PC-3 (cell line): ENCODE data around the gene VPS26C.

Experiments
- EZH2phosphoT487 ChIP-seq: fragments of 300-600 bp; sonication (generic); IDR thresholded peaks from 2 replicates; pipeline ENCODE4 v1.6.1; 2018; ENCODE audit warnings: mild to moderate bottlenecking, antibody characterized with exemption, low read length, borderline replicate concordance
- TF ChIP-seq, protein P1 (sequence below): fragments of 300-600 bp; sonication (generic); conservative IDR thresholded peaks from 2 replicates; pipeline ENCODE4 v1.5.1; 2017; ENCODE audit warnings: antibody characterized with exemption, low read depth, mild to moderate bottlenecking, low read length

DNA sequence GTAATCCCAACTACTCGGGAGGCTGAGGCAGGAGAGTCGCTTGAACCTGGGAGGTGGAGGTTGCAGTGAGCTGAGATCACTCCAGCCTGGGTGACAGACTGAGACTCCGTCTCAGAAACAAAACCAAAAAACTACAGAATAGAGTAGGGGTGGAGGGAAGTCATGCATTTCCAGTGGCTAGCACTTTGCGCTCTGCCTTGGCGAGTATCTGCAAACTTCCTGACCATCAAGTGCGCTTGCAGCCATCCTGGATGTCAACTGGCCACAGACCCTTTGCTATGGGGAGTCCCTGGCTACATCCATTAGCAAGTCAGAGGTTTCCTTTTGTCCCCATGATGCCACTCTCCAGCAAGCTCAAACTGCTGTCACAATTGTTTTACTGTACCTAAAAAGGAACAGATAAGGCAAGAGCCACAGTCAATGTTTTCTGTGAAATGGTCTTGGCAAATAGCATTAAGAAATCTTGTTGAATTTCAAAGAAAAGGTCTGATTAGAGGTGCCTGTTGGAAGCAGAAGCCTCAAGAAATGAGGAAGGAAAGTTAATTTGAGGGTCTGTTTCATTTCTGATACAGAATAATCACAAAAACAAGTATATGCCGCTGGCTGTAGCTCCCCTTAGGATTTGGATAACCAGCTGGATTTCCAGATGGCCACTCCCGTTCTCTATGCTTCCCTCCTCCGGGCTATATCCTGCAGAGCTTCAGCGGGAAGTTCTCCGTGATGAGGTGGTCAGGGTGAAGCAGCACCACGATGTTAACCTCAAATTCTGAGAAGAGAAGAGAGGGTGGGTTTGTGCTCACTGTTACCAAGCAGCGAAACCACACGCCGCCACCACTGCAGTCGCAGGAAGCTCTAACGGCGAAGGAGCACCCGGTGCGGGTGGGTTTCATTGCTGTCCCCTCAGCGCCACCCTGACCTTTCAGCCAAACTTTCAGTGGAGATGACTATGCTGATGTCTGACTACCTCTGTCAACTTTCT lies 42.0 kb downstream of the VPS26C start:
- TF ChIP-seq, protein P1, sequence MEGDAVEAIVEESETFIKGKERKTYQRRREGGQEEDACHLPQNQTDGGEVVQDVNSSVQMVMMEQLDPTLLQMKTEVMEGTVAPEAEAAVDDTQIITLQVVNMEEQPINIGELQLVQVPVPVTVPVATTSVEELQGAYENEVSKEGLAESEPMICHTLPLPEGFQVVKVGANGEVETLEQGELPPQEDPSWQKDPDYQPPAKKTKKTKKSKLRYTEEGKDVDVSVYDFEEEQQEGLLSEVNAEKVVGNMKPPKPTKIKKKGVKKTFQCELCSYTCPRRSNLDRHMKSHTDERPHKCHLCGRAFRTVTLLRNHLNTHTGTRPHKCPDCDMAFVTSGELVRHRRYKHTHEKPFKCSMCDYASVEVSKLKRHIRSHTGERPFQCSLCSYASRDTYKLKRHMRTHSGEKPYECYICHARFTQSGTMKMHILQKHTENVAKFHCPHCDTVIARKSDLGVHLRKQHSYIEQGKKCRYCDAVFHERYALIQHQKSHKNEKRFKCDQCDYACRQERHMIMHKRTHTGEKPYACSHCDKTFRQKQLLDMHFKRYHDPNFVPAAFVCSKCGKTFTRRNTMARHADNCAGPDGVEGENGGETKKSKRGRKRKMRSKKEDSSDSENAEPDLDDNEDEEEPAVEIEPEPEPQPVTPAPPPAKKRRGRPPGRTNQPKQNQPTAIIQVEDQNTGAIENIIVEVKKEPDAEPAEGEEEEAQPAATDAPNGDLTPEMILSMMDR = no peak
- no peak for TF ChIP-seq EZH2phosphoT487
